H1 (cell line): ENCODE results near the gene TMEM255A. TPM values are rescaled to one million over a fixed set of nuclear protein-coding genes. Genes with fewer than 3 reads are reported as not detected.

ENCODE experiments used
- ATF3 ChIP-seq: IDR thresholded peaks from 2 replicates; pipeline ENCODE4 v1.6.1; 2011; ENCODE audit warnings: low read depth, mild to moderate bottlenecking, low read length; ENCODE audit not compliant: insufficient read depth
- POU5F1 ChIP-seq: IDR thresholded peaks from 2 replicates; pipeline ENCODE4 v1.6.1; 2011; ENCODE audit warnings: low read depth, mild to moderate bottlenecking, low read length, moderate library complexity
- SIN3A ChIP-seq, 2 experiments: IDR thresholded peaks in 1 of 2; conservative IDR thresholded peaks in 1 of 2; 2 replicates each; pipeline ENCODE4 v1.6.1; 2011 to 2012; ENCODE audit warnings: low read length in 2 of 2, improper control_type of control experiment in 1 of 2, low read depth in 1 of 2, mild to moderate bottlenecking in 1 of 2
- polyA plus RNA-seq, 7 experiments: library from polyadenylated mRNA; depleted of rRNA in 3 of 7; stranded (reverse) in 5 of 7; unstranded in 2 of 7; fragments of >200 nt in 5 of 7; fragments of 200-250 nt in 2 of 7; gene quantifications; 1 replicate in 5 of 7; 2 replicates in 1 of 7; 4 replicates in 1 of 7; pipeline versions ENCODE4 v1.2.1 to v1.2.3, GENCODE V29; 2011 to 2013; ENCODE audit warnings: missing spikeins in 2 of 7, mixed read lengths in 2 of 7
- total RNA-seq: library from RNA; stranded (reverse); fragmentation: NEBNext Ultra II Directional; extraction: Animal tissue kit (Norgen Biotek cat#: 25700); gene quantifications from 2 replicates; pipeline ENCODE4 v1.2.1, GENCODE V29; 2021
- TF ChIP-seq, protein P1 (sequence below): IDR thresholded peaks from 2 replicates; pipeline ENCODE4 v1.6.1; 2012; ENCODE audit warnings: inconsistent platforms

Gene TMEM255A
- total and polyA plus RNA-seq, 2 of the 8 experiments (the other 6 are each of a cell fraction or from before 2014, with no cell fraction given): 0.73 to 2.3 TPM

- TF ChIP-seq, protein P1, sequence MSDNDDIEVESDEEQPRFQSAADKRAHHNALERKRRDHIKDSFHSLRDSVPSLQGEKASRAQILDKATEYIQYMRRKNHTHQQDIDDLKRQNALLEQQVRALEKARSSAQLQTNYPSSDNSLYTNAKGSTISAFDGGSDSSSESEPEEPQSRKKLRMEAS: peak; percentile 27; the same call in 1 of the 2 replicates
- TF ChIP-seq SIN3A (conservative IDR thresholded peaks at IDR 0.05 in 1 of 2, IDR thresholded peaks at IDR 0.05 in 1 of 2; ENCODE audit: low read depth in 1 of 2, low read length in 2 of 2): no peak
- TF ChIP-seq ATF3: no peak
- TF ChIP-seq POU5F1: no peak
These were observed 59.7 kb downstream of the TMEM255A start (continued) for GRCh38 chrX:120251471-120252011.
